ENCODE data around the gene HPSE.

HPSE gene

DNA sequence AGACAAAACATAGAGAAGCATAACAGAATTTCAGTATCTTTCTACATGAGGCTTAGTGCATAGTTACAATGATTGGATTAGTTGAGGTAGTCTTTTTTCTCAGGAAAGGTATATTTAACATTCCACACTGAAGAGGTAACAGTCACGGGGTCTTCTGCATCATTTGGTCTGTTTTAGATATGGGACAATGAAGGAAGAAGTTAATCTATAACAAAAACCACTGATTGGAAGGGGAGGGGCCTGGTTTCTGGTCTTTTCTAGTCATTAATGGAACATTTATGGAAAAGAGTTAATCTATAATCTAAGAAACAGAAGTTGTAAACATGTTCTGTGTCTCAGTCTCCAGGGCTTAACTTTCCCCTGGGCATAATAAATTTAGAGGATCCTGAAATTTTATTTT, 37.3 kb upstream of the HPSE start:
- no peaks in the 10 kb centered on the region for H3K27me3 ChIP-seq
- no peak overlapping the region for H3K27ac ChIP-seq
- no peaks in the 10 kb centered on the region for H3K9me3 ChIP-seq
- H3K36me3 ChIP-seq = no peaks in the 10 kb centered on the region
- TF ChIP-seq, protein P1, sequence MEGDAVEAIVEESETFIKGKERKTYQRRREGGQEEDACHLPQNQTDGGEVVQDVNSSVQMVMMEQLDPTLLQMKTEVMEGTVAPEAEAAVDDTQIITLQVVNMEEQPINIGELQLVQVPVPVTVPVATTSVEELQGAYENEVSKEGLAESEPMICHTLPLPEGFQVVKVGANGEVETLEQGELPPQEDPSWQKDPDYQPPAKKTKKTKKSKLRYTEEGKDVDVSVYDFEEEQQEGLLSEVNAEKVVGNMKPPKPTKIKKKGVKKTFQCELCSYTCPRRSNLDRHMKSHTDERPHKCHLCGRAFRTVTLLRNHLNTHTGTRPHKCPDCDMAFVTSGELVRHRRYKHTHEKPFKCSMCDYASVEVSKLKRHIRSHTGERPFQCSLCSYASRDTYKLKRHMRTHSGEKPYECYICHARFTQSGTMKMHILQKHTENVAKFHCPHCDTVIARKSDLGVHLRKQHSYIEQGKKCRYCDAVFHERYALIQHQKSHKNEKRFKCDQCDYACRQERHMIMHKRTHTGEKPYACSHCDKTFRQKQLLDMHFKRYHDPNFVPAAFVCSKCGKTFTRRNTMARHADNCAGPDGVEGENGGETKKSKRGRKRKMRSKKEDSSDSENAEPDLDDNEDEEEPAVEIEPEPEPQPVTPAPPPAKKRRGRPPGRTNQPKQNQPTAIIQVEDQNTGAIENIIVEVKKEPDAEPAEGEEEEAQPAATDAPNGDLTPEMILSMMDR (IDR thresholded peaks at IDR 0.05) = no peak
- no peak overlapping the region for H3K4me3 ChIP-seq (ENCODE audit: low read depth in 1 of 2, low read length in 1 of 2)
- H3K4me1 ChIP-seq (ENCODE audit: control insufficient read depth in 1 of 2, insufficient read depth in 1 of 2, low read depth in 1 of 2, low read length in 1 of 2) = no peaks in the 10 kb centered on the region

DNA sequence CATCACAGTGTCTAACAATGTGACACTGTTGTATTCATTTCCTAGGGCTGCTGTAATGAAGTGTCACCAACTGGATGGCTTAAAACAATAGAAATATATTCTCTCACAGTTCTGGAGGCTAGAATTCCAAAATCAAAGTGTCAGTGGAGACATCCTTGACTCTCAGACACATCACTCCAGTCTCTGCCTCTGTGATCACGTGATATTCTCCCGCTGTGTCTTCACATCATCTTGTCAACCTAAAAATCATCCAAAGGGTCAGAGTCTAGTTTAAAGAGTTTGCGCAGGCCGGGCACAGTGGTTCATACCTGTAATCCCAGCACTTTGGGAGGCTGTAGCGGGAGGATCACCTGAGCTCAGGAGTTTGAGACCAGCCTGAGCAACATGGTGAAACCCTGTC, 36.6 kb upstream of the HPSE start:
- TF ChIP-seq, protein P1 (IDR thresholded peaks at IDR 0.05) = no peak
- Histone ChIP-seq H3K27ac (no peak overlapping the region), H3K4me3 (ENCODE audit: low read depth in 1 of 2, low read length in 1 of 2) (no peak overlapping the region), H3K27me3 (no peaks in the 10 kb centered on the region), H3K4me1 (ENCODE audit: control insufficient read depth in 1 of 2, insufficient read depth in 1 of 2, low read depth in 1 of 2, low read length in 1 of 2) (no peaks in the 10 kb centered on the region), H3K9me3 (no peaks in the 10 kb centered on the region), H3K36me3 (no peaks in the 10 kb centered on the region)

DNA sequence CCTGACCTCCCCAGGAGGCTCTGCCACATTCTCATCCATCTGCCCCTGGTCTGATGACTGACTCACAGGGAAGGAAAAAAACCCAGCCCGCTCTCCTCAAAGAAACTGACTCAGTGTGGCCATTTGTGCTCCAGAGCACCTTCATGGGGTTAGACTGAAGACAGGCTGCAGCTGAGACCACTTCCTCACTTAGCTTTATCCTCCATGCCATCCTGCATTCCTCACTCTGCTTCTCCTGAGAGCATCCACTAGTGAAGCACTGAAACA, 35.9 kb upstream of the HPSE start:
- TF ChIP-seq, protein P1 (IDR thresholded peaks at IDR 0.05) = no peak
- no peaks in the 10 kb centered on the region for H3K9me3 ChIP-seq
- no peak overlapping the region for H3K4me3 ChIP-seq (ENCODE audit: low read depth in 1 of 2, low read length in 1 of 2)
- no peaks in the 10 kb centered on the region for H3K36me3 ChIP-seq
- no peaks in the 10 kb centered on the region for H3K4me1 ChIP-seq (ENCODE audit: control insufficient read depth in 1 of 2, insufficient read depth in 1 of 2, low read depth in 1 of 2, low read length in 1 of 2)
- H3K27me3 ChIP-seq = no peaks in the 10 kb centered on the region
- H3K27ac ChIP-seq = no peak overlapping the region

DNA sequence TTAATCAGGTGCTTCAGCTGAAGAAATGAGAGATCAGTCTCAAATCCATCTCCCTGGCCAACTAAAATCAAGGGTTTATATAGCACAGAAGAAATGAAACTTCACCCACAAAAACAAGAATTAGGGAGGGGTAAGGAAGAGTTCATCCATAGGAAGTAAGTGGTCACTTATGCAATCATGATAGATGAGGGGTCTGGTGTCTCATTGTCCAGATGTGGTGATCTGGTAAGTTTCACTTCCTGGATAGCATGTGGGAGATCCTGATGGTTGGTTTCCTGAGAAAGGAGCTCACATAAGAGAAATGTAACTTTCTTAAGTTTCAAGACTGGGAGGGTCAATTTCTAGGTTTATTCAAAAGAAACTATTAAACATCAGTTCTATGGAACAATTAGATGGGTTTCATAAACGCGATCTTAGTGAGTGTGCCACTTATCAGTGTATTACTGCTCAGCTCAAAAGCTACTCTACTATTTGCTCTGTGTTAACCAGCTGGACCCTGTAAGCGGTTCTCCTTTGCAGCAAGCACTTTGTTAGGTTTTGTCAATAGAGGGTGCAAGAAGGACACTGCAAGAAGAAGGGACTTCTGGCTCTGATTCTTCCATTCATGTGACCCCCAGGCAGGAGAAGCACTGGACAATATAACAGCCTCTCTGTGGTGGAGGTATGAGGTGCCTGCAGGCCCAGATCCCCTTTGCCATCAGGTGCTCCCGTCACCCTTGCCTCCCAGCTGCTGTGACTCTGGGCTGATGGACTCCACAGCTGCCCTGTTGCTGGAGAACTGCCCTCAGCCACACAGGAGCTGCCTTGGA, 35.4 kb upstream of the HPSE start:
- H3K4me1 ChIP-seq (ENCODE audit: control insufficient read depth in 1 of 2, insufficient read depth in 1 of 2, low read depth in 1 of 2, low read length in 1 of 2) = no peaks in the 10 kb centered on the region
- TF ChIP-seq, protein P1 (IDR thresholded peaks at IDR 0.05) = no peak
- no peak overlapping the region for H3K27ac ChIP-seq
- H3K9me3 ChIP-seq = no peaks in the 10 kb centered on the region
- H3K4me3 ChIP-seq (ENCODE audit: low read depth in 1 of 2, low read length in 1 of 2) = no peak overlapping the region
- H3K27me3 ChIP-seq = no peaks in the 10 kb centered on the region
- H3K36me3 ChIP-seq = no peaks in the 10 kb centered on the region

DNA sequence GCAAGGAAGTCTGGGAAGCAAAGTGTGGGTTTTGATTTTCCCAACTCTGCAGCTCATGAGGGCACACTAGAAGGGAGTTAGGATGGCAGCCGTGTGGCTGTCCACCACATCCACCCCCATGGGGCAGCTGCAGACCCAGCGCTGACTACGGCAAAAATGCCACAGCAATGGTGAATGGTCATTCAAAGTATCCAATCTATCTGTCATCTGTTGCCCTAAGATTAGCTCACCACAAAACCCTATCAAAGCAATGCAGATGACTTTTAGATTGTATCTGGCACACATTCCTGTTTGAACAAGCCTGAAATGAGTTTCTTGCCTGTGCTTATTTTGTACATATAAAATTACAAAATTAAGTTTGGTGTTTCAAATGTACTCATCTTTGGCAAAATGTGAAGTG, 29.7 kb upstream of the HPSE start:
- Histone ChIP-seq H3K36me3 (no peaks in the 10 kb centered on the region), H3K27me3 (no peaks in the 10 kb centered on the region), H3K27ac (no peak overlapping the region), H3K4me3 (ENCODE audit: low read depth in 1 of 2, low read length in 1 of 2) (no peak overlapping the region), H3K9me3 (no peaks in the 10 kb centered on the region), H3K4me1 (ENCODE audit: control insufficient read depth in 1 of 2, insufficient read depth in 1 of 2, low read depth in 1 of 2, low read length in 1 of 2) (no peaks in the 10 kb centered on the region)
- TF ChIP-seq, protein P1 (IDR thresholded peaks at IDR 0.05) = no peak
